T1000 (cell line): ENCODE measurements around the gene VIT.
A peak's percentile ranks its signal among the peaks of the same experiment; 100 is the strongest.
"Not testable (repeated sequence)": the region's sequence is repeated elsewhere in the genome, so short reads cannot be mapped to it uniquely, and the experiment has no call there.

Experiments
- DNase-seq: peaks from one replicate; lab custom pipeline; 2025; ENCODE audit warnings: mixed read lengths; lab: John Stamatoyannopoulos, UW

VIT gene

DNA sequence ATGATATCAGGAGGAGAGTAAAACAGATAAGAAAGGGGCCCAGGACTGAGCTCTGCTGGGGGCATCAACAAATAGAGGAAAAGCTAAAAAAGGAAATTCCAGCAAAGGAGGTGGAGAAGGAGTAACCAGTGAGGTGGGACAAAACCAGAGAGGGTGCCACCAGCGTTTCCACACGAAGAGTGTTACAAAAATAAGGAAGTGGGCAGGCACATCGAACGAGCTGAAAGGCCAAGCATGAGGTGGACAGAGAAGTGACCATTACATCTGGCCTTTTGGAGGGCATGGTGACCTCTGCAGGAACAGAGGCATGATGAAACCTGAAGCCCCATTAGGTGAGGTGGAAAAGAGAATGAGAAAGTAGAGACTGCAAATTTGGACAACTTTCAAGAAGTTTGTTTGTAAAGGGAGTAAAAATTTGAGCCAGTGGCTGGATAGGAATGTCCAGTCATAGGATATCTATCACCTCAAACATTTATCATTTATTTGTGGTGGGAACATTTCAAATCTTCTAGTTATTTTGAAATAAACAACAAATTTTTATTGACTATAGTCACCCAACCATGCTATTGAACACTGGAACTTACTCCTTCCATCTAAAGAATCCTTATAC is 18.4 kb upstream of the VIT start:
- no peak for DNase-seq

DNA sequence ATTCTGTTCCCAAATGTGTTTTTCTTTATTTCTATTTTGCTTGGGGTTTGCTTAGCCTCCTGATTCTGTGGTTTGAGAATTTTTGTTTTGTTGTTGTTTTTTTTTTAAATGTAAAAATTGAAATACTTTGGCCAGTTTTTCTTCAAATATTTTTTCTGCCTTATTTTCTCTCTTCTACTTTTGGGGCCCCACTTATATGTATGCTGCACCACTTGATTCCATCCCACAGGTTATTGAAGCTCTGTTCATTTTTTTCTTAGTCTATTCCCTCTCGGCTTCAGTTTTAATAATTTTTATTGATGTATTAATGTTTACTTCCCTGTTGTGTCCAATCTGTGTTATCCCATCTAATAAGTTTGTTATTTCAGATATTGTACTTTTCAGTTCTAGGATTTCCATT is 17.7 kb upstream of the VIT start:
- no peak for DNase-seq

DNA sequence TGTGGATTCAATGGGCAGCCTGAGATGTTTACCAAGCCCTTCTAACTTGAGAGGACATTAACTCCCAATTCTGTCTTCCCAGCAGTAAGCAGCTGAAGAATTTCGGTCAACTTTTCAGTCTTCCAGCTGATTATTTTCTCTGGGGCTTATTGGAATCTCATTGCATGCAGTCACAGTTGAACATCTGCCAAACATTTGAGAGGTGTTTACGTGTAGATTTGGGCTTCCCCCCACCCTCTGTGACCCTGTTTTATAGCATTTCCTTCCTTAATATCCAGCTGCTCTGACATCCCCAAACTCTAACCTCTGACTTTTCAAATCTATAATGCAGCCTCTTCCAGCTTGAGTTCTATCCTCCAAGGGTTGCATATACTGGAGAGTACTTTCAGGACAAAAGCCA is 16.5 kb upstream of the VIT start:
- DNase-seq, result no peak

DNA sequence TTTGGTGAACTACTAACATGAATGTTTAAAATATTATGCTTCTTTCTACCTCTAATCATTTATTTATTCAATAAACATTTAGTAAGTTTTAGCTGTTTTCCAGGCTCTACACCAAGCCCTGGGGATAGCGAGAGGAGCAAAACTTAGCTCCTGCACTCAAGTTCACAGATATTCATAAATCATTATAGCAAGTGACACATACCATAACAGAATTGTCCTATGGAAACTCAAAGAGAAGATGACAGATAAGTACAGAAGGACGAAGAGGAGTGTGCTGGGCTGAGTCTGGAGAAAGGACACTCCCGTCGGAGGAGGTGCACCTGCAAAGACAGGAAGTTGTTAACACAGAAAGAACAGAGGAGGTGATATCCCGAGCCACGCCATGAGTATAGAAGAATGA is 13.9 kb upstream of the VIT start:
- DNase-seq, result no peak

DNA sequence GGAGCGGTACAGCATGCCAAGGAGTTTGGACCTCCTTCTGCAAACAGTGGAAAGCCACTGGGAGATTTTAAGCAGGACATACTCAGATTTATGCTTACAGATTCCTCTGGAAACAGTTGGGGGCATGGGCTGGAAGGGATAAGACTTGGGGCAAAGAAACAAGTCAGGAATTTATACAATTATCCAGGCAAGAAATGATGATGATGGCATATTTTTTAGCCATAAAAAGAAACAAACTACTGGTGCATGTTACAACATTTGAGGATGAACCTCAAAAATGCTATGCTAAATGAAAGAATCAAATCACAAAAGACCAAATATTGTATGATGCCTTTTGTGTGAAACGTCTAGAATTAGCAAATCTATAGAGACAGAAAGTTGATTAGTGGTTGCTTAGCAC is 13.5 kb upstream of the VIT start:
- DNase-seq, result no peak

DNA sequence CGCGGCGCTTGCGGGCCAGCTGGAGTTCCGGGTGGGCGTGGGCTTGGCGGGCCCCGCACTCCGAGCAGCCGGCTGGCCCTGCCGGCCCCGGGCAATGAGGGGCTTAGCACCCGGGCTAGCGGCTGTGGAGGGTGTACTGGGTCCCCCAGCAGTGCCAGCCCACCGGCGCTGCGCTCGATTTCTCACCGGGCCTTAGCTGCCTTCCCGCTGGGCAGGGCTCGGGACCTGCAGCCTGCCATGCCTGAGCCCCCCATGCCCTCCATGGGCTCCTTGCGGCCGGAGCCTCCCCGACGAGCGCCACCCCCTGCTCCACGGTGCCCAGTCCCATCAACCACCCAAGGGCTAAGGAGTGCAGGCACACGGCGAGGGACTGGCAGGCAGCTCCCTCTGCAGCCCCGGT is 8.2 kb upstream of the VIT start:
- DNase-seq, result not testable (repeated sequence)

DNA sequence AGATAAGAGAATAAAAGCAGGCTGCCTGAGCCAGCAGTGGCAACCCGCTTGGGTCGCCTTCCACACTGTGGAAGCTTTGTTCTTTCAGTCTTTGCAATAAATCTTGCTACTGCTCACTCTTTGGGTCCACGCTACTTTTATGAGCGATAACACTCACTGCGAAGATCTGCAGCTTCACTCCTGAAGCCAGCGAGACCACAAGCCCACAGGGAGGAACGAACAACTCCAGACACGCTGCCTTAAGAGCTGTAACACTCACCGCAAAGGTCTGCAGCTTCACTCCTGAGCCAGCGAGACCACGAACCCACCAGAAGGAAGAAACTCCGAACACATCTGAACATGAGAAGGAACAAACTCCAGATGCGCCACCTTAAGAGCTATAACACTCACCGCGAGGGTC is 7.5 kb upstream of the VIT start:
- DNase-seq, result not testable (repeated sequence)

DNA sequence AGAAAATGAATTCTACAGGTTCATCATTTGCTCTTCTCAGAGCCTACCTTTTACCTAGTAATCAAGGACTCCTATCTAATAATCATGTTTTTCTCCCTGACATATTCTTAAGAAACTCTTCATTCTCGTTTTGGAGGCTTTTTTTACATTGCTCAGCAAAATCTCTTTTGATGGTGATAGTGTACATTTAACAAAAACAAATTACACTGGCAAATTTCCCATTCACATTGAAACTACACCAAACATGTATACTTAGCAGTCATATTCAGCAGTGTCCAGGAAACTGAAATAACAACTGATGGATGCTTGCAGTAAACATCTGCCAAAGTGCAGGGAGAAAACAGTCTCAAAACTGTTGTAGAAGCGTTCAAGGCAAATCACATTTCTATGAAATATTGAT is 4.4 kb upstream of the VIT start:
- no peak for DNase-seq

DNA sequence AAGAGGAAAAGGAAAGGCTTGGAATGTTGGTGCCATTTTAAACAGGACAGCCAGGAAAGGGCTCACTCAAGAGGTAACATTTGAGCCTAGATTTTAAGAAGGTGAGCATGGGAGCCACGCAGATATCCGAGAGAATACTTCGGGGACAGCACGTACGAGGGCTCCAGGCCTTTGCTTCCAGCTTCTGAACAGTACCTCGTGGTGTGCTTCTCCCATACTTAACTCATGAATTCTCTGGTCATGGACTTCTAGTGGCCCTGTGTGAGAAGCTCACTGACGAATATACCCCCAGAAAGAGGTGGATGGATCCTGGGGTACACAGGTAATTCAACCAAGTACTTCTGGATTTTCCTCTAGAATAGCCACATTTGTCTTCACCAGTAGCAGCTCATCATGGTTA is 2.7 kb upstream of the VIT start:
- no peak for DNase-seq

DNA sequence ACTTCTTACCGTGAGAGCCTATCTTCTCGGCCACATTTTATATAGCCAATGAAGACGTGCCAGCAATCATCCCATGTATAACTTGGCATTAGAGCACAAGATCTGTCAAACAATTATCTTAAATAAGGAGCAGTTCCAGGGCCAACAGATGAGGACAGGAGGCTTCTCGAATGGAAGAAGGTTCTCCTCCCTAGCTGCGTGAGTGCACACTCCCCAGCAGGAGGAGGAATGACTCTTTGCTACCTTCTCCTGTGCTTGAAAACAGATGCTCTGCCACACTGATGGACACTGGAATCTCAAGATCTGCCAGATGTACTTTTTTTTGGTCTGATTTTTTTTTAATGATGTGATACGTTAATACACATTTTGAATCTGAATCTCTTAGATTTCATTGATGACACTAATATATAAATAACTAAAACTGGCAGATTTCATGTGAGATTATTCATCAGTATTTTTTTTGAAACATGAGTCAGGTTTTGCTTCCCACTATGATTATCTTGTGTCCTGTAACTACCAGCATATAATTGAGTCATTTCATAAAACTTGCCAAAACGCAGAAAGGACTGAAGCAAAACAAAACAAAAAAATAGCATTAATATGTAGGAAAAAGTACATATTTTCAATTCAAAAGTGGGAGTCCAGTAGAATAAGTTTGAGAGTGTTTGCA is 626 bp upstream of the VIT start:
- DNase-seq, result no peak

DNA sequence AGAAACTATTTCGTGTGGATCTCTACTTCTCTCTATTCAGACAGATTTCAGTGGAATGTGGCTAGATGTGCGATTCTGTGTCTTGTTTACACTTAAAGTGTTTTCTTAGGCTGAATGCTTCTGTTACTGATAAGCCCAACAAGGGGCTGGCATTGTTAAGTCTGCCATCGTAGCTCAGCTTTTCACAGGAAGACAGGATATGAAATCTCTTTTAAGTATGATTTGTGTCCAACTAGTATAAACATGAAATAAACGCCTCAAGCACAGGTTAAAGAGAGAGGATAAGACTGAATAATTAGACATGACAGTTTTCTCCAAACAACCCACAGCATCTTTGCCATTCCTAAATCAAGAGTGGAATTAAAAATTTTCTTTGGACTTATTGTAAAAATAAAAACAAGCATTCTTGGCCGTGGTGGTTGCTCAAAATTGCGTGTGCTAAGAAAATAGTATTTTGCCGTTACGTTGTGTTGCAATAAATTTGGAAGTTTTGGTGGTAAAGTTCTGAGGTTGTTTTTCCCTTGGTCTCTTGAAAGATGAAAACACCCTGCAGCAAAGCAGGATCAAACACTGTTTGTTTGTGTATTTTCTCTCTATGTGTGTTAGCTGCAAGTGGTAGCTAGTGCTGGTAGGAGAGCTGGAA is 1.0 kb downstream of the VIT start:
- no peak for DNase-seq

DNA sequence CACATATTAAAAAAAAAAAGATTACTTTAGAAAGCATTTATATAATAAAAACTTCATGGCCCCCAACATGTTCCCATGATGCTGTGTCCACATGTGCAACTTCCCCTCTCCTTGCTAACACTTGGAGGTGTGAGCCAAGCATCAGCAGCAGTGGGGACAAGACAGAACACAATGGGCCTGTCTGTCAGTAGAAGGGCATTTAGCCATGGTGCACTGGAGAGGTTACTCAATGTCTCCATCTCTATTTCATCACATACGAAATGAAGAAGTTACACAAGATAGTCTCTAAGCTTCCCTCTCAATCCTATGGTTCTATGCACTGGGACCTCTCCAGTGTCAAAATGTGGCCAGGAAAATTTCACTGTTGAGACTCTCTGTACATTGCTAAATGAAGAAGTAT is 2.5 kb downstream of the VIT start:
- DNase-seq, result no peak

DNA sequence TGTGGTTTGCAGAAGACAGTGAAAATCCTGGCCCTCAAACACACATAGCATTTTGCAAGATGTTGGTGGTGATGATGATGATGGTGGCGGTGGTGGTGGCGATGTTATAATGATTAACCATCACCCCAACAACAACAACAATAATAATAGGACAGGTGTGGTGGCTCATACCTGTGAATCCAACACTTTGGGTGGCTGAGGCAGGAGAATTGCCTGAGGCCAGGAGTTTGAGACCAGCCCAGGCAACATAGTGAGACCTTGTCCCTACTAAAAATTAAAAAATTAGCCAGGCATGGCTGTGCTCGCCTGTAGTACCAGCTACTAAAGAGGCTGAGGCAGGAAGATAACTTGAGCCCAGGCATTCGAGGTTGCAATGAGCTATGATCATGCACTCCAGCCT is 3.8 kb downstream of the VIT start:
- no peak for DNase-seq

DNA sequence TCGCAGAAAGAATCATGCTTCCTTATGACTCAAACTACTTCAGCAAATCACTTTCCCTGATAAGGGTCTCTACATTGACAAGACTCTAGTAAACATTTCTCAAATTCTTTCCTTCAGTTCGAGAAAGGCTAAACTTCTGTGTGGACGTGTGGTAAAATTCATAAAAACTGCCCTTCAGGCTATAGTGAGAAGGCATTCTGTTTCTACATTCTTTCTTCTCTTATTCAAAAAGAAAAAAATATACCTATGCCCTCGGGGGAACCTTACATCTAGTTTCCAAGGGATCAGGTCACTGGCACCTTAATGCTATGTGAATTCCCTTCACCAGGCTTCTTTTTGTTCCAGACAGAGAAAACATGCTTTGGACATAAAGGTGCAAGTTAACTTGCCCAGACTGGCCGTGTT is 4.9 kb downstream of the VIT start:
- no peak for DNase-seq

DNA sequence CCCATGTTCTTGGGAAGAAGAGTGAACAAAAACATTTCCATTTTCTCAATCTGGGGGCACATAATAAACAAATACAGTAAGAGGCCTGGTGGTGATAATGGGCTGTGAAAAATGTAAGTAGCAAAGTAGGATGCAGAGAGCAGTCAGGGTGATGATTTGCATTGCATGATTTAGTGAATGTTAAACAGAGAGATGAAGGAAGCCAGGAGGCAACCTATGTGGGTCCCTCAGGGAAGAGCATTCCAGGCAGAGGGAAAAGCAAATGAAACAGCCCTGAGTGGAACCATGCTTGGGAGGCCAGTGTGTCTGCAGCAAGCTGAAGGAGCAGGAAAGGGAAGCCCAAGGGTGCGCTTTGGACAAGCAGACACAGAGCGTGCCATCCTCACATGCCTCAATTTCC is 5.4 kb downstream of the VIT start:
- DNase-seq, result no peak

DNA sequence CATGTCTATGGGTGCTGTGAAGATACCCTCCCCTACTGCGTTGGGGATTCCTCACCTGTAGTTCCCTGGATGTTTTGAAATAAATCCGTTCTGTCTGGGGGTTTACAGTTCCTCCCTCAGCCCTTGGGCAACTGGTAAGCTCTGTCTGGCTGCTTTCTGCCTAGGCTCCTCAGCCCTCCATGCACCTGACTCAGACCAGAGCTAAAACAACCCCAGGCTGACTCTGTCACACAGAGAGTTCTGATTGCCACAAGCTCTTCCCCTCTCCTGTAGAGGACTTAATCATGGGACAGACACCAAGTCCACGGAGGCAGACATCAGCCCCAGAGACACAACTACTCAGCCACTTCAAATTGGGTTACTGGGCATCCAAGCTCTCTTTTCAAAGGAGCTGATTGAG is 6.3 kb downstream of the VIT start:
- DNase-seq, result no peak

DNA sequence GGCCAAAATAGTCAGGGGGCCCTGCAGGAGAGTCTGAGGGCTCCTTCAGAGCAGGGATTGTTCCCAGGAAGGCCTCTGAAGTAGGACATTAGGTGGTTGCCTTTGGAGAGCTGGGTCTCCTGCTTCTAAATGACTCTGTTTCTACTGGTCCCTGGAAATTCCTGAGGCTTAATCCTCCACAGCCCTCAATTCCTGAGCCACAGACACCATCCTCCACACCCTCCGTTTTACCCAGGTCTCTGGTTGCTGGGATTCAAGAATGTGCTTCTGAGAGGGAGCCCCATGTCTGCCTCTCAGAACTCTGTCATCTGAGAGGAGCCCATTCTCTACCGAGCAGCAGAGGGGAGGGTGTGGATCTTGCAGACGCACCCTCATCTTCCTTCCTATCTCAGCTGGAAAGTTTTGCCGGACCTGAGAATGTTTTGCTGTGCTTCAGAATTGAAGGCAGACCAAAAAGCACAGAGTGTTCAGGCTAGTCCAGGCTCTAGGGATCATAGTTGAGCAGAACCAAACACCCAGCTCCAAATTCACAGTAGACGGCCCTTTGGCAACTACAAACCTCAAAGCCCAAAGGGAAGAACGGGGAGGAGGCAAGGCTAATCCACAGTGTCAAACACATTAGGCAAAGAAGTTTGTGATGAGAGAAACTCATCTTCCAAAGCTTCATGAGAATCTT is 8.1 kb downstream of the VIT start:
- no peak for DNase-seq

DNA sequence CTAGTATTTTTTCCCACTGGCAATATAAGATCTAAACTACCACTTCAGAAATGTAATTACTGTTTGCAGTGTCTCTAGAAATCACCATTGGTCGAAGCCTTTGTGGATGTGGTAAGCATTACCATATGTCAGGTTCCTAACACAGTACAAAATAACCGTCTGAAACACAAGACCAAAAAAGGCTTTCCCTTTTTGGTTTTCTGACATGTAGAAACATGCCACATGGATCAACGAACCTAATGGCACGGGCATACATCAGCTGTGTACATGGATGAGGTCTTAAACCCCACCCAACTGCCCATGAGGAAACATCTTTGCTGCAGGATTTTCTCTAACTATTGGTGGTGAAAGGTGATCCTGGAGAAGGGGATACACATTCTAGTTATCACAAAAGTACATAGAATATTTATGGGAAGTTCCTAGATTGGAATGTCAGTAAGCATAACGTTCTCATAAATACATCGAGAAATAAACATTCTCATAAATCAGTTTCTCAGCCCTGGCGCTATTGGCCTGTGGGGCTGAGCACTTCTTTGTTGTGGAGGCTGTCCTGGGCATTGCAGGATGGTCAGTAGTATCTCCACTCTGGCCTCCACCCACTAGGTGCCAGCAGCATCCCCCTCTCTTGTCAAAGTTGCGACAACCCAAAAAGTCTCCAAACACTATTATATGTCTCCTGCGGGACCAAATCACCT is 9.0 kb downstream of the VIT start:
- no peak for DNase-seq

DNA sequence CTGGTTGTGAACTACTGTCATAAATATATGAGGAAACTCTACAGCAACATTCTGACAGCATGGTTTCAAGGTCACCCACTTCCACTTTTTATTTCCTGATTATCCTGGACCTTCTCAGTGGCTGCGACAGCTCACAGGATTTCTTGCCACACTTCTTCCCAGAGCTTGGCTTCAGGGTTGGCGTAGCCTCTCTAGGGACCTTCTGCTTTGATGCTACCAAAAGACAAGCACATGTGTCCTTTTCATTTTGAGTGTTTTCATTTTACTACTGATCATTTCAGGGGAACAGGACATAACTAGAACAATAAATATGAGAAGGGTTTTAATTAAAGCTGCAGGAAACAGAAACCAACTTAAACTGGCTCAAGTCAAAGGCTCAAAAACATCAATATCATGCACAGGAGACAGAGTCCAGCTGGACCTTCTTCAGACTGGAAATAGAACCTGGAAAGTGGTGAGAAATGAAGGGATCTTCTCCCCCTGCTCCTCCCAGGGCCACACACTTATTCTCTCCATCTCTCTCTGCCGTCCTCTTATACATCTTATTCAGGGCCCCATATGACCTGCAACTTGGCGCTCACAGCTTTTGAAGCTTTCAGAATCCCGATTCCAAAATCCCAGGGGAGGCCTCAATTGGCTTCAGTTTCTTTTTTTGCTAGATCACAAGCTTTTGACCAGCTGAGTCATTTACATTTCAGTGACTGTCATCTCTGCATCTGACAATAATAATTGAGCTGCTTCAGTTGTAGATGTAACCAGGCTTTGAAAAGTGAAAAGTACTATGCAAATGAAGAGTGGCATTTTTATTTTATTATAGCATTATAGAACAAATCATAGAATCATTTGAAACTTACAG is 9.7 kb downstream of the VIT start:
- no peak for DNase-seq

DNA sequence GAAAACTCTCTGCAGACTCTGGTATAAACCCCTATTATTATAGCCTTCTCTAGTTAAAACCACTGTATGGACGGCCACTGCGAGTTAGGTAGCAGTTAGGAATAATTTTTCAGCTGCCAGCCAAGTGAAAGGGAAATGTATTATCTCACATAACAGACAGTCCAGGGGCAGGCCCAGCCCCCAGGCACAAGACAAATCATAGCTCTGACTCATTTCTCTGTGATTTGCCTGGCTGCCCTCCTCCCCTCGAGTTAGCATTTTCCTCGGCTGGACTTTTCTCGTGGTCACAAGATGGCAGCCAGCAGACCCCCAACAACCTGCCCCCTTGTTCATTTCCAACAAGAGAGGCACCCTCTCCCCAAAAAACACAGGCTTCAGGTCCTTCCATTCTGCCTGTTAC is 10.5 kb downstream of the VIT start:
- peak; percentile 37 for DNase-seq

DNA sequence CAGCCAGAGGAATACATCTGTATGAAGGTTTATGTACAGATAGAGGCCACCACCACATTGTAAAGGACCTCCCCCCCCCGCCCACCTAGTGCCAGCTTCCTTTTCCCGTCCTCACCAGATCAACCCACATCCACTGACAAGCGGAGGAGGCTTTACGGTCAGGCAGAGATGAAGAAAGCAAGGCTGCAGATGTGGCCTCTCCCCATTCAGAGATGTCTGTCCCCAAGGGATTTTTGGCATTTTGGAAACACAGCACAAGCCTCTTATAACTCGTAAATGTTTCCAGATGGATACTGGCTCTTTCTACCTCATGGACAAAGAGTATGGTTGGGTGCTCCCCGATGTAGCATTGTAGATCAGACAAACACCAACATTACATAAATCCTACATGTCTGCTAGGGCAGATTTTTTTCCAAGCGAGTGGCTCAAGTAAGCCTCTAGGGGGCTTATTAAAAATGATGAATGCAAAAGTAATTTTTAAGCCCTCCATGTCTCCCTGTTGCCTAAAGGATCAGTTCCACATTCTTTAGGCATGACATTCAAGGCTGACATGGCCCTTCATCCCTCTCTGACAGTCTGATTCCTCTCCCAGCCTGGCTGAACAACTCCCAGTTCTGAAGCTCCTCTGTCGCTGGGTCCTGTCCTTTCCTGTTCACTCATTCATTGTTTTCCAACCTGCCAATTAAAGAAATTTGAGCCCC is 11.7 kb downstream of the VIT start:
- DNase-seq, result no peak
